LNCaP clone FGC (cell line): ENCODE results near the gene AQP9.

Experiments
- DNase-seq: peaks from one replicate; pipeline ENCODE4 v3.0.0-alpha.2; 2011; ENCODE audit warnings: low read depth
- H3K4me3 ChIP-seq: 2 replicates; pipeline ENCODE4 v1.5.1; 2011; ENCODE audit warnings: mild to moderate bottlenecking, low read depth, low read length, control low read depth
- TF ChIP-seq, protein P1 (sequence below): IDR thresholded peaks from 2 replicates; pipeline ENCODE4 v1.5.1; 2012; ENCODE audit warnings: mild to moderate bottlenecking; ENCODE audit not compliant: control insufficient read depth, insufficient read depth; ENCODE audit errors: extremely low read depth

Gene AQP9

GRCh38 chr15:58124585-58124984 lies 13.6 kb upstream of the AQP9 start:
- no peak overlapping the region for H3K4me3 ChIP-seq
- no peak for DNase-seq
- TF ChIP-seq, protein P1, sequence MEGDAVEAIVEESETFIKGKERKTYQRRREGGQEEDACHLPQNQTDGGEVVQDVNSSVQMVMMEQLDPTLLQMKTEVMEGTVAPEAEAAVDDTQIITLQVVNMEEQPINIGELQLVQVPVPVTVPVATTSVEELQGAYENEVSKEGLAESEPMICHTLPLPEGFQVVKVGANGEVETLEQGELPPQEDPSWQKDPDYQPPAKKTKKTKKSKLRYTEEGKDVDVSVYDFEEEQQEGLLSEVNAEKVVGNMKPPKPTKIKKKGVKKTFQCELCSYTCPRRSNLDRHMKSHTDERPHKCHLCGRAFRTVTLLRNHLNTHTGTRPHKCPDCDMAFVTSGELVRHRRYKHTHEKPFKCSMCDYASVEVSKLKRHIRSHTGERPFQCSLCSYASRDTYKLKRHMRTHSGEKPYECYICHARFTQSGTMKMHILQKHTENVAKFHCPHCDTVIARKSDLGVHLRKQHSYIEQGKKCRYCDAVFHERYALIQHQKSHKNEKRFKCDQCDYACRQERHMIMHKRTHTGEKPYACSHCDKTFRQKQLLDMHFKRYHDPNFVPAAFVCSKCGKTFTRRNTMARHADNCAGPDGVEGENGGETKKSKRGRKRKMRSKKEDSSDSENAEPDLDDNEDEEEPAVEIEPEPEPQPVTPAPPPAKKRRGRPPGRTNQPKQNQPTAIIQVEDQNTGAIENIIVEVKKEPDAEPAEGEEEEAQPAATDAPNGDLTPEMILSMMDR, result no peak

- DNase-seq, result no peak
- TF ChIP-seq, protein P1, result no peak
- no peak overlapping the region for H3K4me3 ChIP-seq
These were observed 12.8 kb upstream of the AQP9 start for GRCh38 chr15:58125333-58125732.

GRCh38 chr15:58134886-58135285 lies 3.3 kb upstream of the AQP9 start:
- H3K4me3 ChIP-seq, result no peak overlapping the region
- no peak for DNase-seq
- TF ChIP-seq, protein P1, result no peak

DNA sequence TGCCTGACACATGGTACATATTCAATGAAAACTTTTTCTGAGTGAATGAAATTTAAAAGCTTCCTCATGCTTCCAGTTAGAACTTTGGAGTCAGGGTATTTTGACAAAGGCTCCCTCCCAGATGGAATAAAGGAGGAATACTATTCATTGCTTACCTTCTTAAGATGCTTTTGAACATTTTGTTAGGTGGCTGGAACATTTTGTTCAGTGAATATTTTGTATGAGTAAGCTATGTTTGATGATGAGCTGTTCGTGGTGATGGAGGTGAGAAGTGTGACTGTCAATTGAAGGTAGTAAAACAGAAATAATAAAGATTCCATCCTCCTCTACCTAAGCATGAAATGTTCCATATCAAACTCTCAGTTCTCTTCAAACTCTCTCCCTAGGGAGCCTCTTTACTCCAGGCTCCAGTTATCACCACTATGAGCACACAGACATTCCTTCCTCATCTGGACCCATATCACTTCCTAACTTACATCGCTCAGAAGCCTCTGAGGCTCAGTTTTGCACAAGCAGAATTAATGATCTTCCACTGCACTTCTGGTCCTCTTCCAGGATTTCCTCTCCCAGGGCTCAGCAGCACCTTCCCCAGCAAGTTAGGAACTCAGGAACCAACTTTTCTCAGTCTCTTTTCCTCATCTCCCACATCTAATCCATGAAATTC lies 2.5 kb upstream of the AQP9 start:
- TF ChIP-seq, protein P1, result no peak
- H3K4me3 ChIP-seq, result no peak overlapping the region
- DNase-seq, result no peak

DNA sequence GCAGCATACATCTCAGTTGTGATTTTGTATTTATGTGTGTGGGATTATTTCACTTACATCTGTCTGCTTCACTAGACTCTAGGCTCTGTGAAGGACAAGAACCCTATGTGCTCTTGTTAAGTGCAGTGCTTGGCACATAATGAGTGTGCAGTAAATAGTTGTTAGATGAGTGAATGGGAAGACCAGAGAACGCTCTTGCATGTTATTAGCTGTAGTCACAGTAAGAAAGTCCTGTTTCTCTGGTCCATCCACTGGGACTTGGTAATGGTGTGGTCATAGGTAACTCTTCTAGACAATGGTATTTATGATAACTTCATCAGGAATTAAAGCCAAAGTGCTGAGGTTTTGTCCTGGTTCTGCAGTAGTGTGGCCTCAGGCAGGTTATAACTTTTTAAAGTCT lies 1.4 kb upstream of the AQP9 start:
- TF ChIP-seq, protein P1, result no peak
- no peak for DNase-seq

GRCh38 chr15:58137686-58138085 lies 495 bp upstream of the AQP9 start:
- TF ChIP-seq, protein P1, result no peak
- DNase-seq, result no peak
- H3K4me3 ChIP-seq, result no peak overlapping the region

More for the DNA sequence above, 1.4 kb upstream of the AQP9 start:
- H3K4me3 ChIP-seq, result no peak overlapping the region
